Ovary (tissue), 3 donors: ENCODE measurements around the gene TPCN2.

Experiments used
- EP300 ChIP-seq: sonication (generic); formaldehyde crosslinking; IDR thresholded peaks from one replicate; pipeline ENCODE4 v1.6.1; 2017; ENCODE audit warnings: antibody characterized with exemption
- POLR2A ChIP-seq: fragments of 450-650 bp; IDR thresholded peaks from one replicate; pipeline ENCODE4 v1.6.1; 2017; ENCODE audit warnings: antibody characterized with exemption, mild to moderate bottlenecking, moderate library complexity
- TF ChIP-seq, protein P1 (sequence below), 3 donors: fragments of 450-650 bp in 2 of 3; fragments of 200-600 bp in 1 of 3; IDR thresholded peaks; one replicate each; pipeline versions ENCODE4 v1.5.1 to v1.8.0; 2016 to 2022; ENCODE audit warnings: antibody characterized with exemption in 3 of 3, mild to moderate bottlenecking in 1 of 3
- donor health status: DM: no; HTN: no; CAD: no.

DNA sequence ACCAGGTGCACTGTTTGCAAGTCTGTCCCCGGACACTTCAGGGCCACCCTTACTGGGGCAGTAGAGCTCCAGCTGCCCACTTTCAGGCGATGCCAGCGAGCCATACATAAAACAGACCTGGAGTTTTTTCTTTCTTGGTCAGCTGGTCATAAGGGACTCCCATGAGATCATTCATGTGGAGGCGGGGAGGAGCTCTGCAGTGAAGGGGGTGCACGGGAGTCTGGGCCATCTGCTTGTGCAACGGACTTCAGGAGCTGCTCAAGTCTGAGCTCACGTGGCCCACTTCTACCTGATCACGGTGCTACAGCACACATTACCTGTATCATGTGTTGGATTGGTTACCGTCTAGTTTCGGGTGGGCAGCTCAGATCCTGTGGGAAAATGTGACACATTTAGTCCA lies 26.5 kb upstream of the TPCN2 start:
- TF ChIP-seq, protein P1, sequence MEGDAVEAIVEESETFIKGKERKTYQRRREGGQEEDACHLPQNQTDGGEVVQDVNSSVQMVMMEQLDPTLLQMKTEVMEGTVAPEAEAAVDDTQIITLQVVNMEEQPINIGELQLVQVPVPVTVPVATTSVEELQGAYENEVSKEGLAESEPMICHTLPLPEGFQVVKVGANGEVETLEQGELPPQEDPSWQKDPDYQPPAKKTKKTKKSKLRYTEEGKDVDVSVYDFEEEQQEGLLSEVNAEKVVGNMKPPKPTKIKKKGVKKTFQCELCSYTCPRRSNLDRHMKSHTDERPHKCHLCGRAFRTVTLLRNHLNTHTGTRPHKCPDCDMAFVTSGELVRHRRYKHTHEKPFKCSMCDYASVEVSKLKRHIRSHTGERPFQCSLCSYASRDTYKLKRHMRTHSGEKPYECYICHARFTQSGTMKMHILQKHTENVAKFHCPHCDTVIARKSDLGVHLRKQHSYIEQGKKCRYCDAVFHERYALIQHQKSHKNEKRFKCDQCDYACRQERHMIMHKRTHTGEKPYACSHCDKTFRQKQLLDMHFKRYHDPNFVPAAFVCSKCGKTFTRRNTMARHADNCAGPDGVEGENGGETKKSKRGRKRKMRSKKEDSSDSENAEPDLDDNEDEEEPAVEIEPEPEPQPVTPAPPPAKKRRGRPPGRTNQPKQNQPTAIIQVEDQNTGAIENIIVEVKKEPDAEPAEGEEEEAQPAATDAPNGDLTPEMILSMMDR (IDR thresholded peaks at IDR 0.05) = no peak
- TF ChIP-seq POLR2A (no peak), EP300 (no peak)
